GM23338 (cell line): ENCODE measurements around the gene EPS8L3. TPM values are rescaled to one million over a fixed set of nuclear protein-coding genes. Genes with fewer than 3 reads are reported as not detected.

Experiments
- ATAC-seq: fragments of 200-7000 bp; cut with Tn5 transposase; 3 replicates; pipeline ENCODE4 v1.9.1; 2020
- DNase-seq: peaks from one replicate; pipeline ENCODE4 v3.0.0-alpha.2; 2015; ENCODE audit warnings: low spot score
- H2AFZ ChIP-seq: fragments of 200-600 bp; sonication (generic); 2 replicates; pipeline ENCODE4 v1.8.0; 2016; ENCODE audit warnings: antibody characterized with exemption, mild to moderate bottlenecking, moderate library complexity
- H3F3A ChIP-seq: fragments of 200-600 bp; sonication (generic); replicated peaks from 2 replicates; pipeline ENCODE4 v1.8.0; 2017; ENCODE audit warnings: antibody characterized with exemption, mixed run types, low read depth
- H3K27ac ChIP-seq: fragments of 200-600 bp; sonication (generic); 2 replicates; pipeline ENCODE4 v1.6.1; 2016; ENCODE audit warnings: low read depth
- H3K27me3 ChIP-seq: fragments of 200-600 bp; sonication (generic); 2 replicates; pipeline ENCODE4 v1.8.0; 2016; ENCODE audit warnings: mild to moderate bottlenecking, mixed run types, moderate library complexity; ENCODE audit not compliant: insufficient read depth
- H3K36me3 ChIP-seq: fragments of 200-600 bp; sonication (generic); 2 replicates; pipeline ENCODE4 v1.8.0; 2016; ENCODE audit warnings: mild to moderate bottlenecking; ENCODE audit not compliant: insufficient read depth
- H3K4me1 ChIP-seq: fragments of 200-600 bp; sonication (generic); 2 replicates; pipeline ENCODE4 v1.8.0; 2016; ENCODE audit warnings: mild to moderate bottlenecking, moderate library complexity; ENCODE audit not compliant: insufficient read depth
- H3K4me2 ChIP-seq: fragments of 200-600 bp; sonication (generic); 2 replicates; pipeline ENCODE4 v1.7.1; 2017; ENCODE audit warnings: mixed run types
- H3K4me3 ChIP-seq: fragments of 200-600 bp; sonication (generic); 2 replicates; pipeline ENCODE4 v1.6.1; 2016; ENCODE audit warnings: mixed run types
- H3K79me2 ChIP-seq: fragments of 200-600 bp; sonication (generic); replicated peaks from 2 replicates; pipeline ENCODE4 v1.8.0; 2017; ENCODE audit warnings: mild to moderate bottlenecking; ENCODE audit not compliant: insufficient read depth
- H3K9me2 ChIP-seq: fragments of 200-600 bp; sonication (generic); 2 replicates; pipeline ENCODE4 v1.8.0; 2017; ENCODE audit not compliant: insufficient read depth
- H4K20me1 ChIP-seq: fragments of 200-600 bp; sonication (generic); replicated peaks from 2 replicates; pipeline ENCODE4 v1.8.0; 2017; ENCODE audit warnings: mild to moderate bottlenecking; ENCODE audit not compliant: insufficient read depth
- H3K27ac Mint-ChIP-seq: 2 replicates; pipeline ENCODE4 v1.8.0; 2020; ENCODE audit warnings: inconsistent platforms, mild to moderate bottlenecking, moderate library complexity, mixed read lengths
- H3K27me3 Mint-ChIP-seq: 3 replicates; pipeline ENCODE4 v1.8.0; 2022; ENCODE audit warnings: low read depth, mild to moderate bottlenecking, moderate library complexity, mixed read lengths, inconsistent platforms; ENCODE audit not compliant: insufficient read depth, poor library complexity
- H3K36me3 Mint-ChIP-seq: 3 replicates; pipeline ENCODE4 v1.8.0; 2021; ENCODE audit warnings: low read depth, mild to moderate bottlenecking, inconsistent platforms, moderate library complexity, mixed read lengths
- H3K4me1 Mint-ChIP-seq: 3 replicates; pipeline ENCODE4 v1.8.0; 2020; ENCODE audit warnings: mild to moderate bottlenecking, inconsistent platforms, mixed read lengths
- H3K4me3 Mint-ChIP-seq: 3 replicates; pipeline ENCODE4 v1.8.0; 2021; ENCODE audit warnings: moderate library complexity, mild to moderate bottlenecking, inconsistent platforms, mixed read lengths
- H3K9me3 Mint-ChIP-seq: 3 replicates; pipeline ENCODE4 v1.8.0; 2020; ENCODE audit warnings: moderate library complexity, mild to moderate bottlenecking, inconsistent platforms, mixed read lengths
- CREB1 ChIP-seq: fragments of 250-450 bp; sonication (Bioruptor Pico); IDR thresholded peaks from 2 replicates; pipeline ENCODE4 v1.5.0; 2020; ENCODE audit warnings: low read depth, mild to moderate bottlenecking, moderate library complexity
- EZH2 ChIP-seq: fragments of 200-600 bp; sonication (generic); IDR thresholded peaks from one replicate; pipeline ENCODE4 v1.8.0; 2017; ENCODE audit warnings: antibody characterized with exemption, mild to moderate bottlenecking, low read depth; ENCODE audit not compliant: unreplicated experiment
- EZH2phosphoT487 ChIP-seq: fragments of 200-600 bp; sonication (generic); IDR thresholded peaks from one replicate; pipeline ENCODE4 v1.8.1; 2018; ENCODE audit warnings: antibody characterized with exemption; ENCODE audit not compliant: unreplicated experiment
- JUNB ChIP-seq: IDR thresholded peaks from one replicate; pipeline ENCODE4 v1.6.1; 2016; ENCODE audit warnings: antibody characterized with exemption; ENCODE audit not compliant: unreplicated experiment
- NANOG ChIP-seq: IDR thresholded peaks from 2 replicates; pipeline ENCODE4 v1.6.1; 2016; ENCODE audit warnings: antibody characterized with exemption, borderline replicate concordance
- POLR2AphosphoS5 ChIP-seq: IDR thresholded peaks from 2 replicates; pipeline ENCODE4 v1.6.1; 2016; ENCODE audit warnings: antibody characterized with exemption, low read depth
- STAT1 ChIP-seq: IDR thresholded peaks from one replicate; pipeline ENCODE4 v1.6.1; 2016; ENCODE audit warnings: antibody characterized with exemption; ENCODE audit not compliant: unreplicated experiment
- ZNF114 ChIP-seq: fragments of 250-450 bp; sonication (Bioruptor Pico); IDR thresholded peaks from 2 replicates; pipeline ENCODE4 v1.5.0; 2020; ENCODE audit warnings: mild to moderate bottlenecking, moderate library complexity
- ZNF331 ChIP-seq: fragments of 250-450 bp; sonication (Bioruptor Pico); IDR thresholded peaks from 2 replicates; pipeline ENCODE4 v1.5.0; 2020; ENCODE audit warnings: low read depth, mild to moderate bottlenecking, moderate library complexity
- polyA plus RNA-seq: library from polyadenylated mRNA; unstranded; fragments of >200 nt; fragmentation: Nextera tagmentation; extraction: Ambion mirVana; gene quantifications from 2 replicates; pipeline ENCODE4 v1.2.1, GENCODE V29; 2016
- total RNA-seq: library from RNA; depleted of rRNA; stranded (reverse); fragments of >200 nt; shearing (Covaris generic); gene quantifications from 2 replicates; pipeline ENCODE4 v1.2.3, GENCODE V29; 2014
- TF ChIP-seq, protein P1 (sequence below): IDR thresholded peaks from 2 replicates; pipeline ENCODE4 v1.6.1; 2016; ENCODE audit warnings: antibody characterized with exemption
- TF ChIP-seq, protein P2 (sequence below), 2 experiments: fragments of 200-600 bp in 1 of 2; sonication (generic) in 1 of 2; conservative IDR thresholded peaks; 2 replicates each; pipeline versions ENCODE4 v1.5.1 to v1.6.1; 2016 to 2017; ENCODE audit warnings: antibody characterized with exemption in 2 of 2, low read depth in 2 of 2, mild to moderate bottlenecking in 2 of 2, moderate library complexity in 1 of 2
- TF ChIP-seq, protein P3 (sequence below): IDR thresholded peaks from one replicate; pipeline ENCODE4 v1.6.1; 2018; ENCODE audit warnings: antibody characterized with exemption; ENCODE audit not compliant: unreplicated experiment
- TF ChIP-seq, protein P4 (sequence below): fragments of 250-450 bp; sonication (Bioruptor Pico); IDR thresholded peaks from 2 replicates; pipeline ENCODE4 v1.5.0; 2020; ENCODE audit warnings: mild to moderate bottlenecking, moderate library complexity

EPS8L3 gene
- total and polyA plus RNA-seq, 2 experiments from 2014 or later, result not detected

DNA sequence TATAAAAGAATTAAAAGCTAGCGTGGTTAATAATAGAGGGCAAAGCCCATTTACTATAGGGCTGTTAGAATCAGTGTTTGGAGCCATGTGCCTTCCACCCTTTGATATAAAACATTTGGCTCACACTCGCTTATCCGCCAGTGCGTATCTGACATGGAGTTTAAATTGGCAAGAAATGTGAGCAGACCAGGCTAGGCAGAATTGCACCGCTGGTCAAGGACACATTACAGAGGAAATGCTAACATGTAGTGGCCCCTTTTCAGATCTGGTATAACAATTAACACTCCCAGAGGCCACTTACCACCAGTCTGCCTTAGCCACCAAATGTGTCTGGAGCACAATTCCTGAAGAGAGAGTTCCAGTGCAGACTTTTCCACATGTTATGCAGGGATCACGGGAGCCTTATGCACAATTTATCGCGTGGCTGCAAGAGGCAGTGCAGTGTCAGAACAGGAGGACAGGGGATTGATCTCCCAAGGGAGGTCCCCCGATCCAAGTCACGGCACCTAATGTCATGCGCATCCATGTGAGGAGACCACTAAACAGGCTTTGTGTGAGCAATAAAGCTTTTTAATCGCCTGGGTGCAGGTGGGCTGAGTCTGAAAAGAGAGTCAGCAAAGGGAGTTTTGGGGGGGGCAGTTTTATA is 36.9 kb downstream of the EPS8L3 start:
- DNase-seq, result no peak
- H3K79me2 ChIP-seq, result no peaks in the 10 kb centered on the region
- no peak overlapping the region for H3K27ac Mint-ChIP-seq

More for the DNA sequence above, 36.9 kb downstream of the EPS8L3 start:
- ATAC-seq, result no peak
- Histone ChIP-seq H3K27ac (no peak overlapping the region), H3F3A (no peaks in the 10 kb centered on the region), H3K27me3 (no peaks in the 10 kb centered on the region), H3K36me3 (peaks cover 3% of the 10 kb centered on the region; the same call in 1 of the 2 replicates), H2AFZ (no peak overlapping the region), H4K20me1 (no peaks in the 10 kb centered on the region), H3K4me2 (no peak overlapping the region), H3K4me3 (no peak overlapping the region), H3K9me2 (no peaks in the 10 kb centered on the region), H3K4me1 (peaks cover 12% of the 10 kb centered on the region; the same call in 1 of the 2 replicates)
- Mint-ChIP-seq H3K4me1 (peaks cover 12% of the 10 kb centered on the region), H3K9me3 (peaks cover 19% of the 10 kb centered on the region), H3K36me3 (peaks cover 12% of the 10 kb centered on the region), H3K27me3 (no peaks in the 10 kb centered on the region), H3K4me3 (no peak overlapping the region)
- TF ChIP-seq NANOG (no peak), POLR2AphosphoS5 (no peak), JUNB (no peak), ZNF331 (CRISPR knock-in tag) (no peak), EZH2phosphoT487 (no peak), CREB1 (CRISPR knock-in tag) (no peak), STAT1 (no peak), ZNF114 (no peak), EZH2 (no peak)
- TF ChIP-seq, protein P1, sequence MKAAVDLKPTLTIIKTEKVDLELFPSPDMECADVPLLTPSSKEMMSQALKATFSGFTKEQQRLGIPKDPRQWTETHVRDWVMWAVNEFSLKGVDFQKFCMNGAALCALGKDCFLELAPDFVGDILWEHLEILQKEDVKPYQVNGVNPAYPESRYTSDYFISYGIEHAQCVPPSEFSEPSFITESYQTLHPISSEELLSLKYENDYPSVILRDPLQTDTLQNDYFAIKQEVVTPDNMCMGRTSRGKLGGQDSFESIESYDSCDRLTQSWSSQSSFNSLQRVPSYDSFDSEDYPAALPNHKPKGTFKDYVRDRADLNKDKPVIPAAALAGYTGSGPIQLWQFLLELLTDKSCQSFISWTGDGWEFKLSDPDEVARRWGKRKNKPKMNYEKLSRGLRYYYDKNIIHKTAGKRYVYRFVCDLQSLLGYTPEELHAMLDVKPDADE, result no peak
- TF ChIP-seq, protein P2, sequence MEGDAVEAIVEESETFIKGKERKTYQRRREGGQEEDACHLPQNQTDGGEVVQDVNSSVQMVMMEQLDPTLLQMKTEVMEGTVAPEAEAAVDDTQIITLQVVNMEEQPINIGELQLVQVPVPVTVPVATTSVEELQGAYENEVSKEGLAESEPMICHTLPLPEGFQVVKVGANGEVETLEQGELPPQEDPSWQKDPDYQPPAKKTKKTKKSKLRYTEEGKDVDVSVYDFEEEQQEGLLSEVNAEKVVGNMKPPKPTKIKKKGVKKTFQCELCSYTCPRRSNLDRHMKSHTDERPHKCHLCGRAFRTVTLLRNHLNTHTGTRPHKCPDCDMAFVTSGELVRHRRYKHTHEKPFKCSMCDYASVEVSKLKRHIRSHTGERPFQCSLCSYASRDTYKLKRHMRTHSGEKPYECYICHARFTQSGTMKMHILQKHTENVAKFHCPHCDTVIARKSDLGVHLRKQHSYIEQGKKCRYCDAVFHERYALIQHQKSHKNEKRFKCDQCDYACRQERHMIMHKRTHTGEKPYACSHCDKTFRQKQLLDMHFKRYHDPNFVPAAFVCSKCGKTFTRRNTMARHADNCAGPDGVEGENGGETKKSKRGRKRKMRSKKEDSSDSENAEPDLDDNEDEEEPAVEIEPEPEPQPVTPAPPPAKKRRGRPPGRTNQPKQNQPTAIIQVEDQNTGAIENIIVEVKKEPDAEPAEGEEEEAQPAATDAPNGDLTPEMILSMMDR (conservative IDR thresholded peaks at IDR 0.05; ENCODE audit: low read depth in 2 of 2), result no peak
- TF ChIP-seq, protein P3, sequence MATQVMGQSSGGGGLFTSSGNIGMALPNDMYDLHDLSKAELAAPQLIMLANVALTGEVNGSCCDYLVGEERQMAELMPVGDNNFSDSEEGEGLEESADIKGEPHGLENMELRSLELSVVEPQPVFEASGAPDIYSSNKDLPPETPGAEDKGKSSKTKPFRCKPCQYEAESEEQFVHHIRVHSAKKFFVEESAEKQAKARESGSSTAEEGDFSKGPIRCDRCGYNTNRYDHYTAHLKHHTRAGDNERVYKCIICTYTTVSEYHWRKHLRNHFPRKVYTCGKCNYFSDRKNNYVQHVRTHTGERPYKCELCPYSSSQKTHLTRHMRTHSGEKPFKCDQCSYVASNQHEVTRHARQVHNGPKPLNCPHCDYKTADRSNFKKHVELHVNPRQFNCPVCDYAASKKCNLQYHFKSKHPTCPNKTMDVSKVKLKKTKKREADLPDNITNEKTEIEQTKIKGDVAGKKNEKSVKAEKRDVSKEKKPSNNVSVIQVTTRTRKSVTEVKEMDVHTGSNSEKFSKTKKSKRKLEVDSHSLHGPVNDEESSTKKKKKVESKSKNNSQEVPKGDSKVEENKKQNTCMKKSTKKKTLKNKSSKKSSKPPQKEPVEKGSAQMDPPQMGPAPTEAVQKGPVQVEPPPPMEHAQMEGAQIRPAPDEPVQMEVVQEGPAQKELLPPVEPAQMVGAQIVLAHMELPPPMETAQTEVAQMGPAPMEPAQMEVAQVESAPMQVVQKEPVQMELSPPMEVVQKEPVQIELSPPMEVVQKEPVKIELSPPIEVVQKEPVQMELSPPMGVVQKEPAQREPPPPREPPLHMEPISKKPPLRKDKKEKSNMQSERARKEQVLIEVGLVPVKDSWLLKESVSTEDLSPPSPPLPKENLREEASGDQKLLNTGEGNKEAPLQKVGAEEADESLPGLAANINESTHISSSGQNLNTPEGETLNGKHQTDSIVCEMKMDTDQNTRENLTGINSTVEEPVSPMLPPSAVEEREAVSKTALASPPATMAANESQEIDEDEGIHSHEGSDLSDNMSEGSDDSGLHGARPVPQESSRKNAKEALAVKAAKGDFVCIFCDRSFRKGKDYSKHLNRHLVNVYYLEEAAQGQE, result no peak
- TF ChIP-seq, protein P4, sequence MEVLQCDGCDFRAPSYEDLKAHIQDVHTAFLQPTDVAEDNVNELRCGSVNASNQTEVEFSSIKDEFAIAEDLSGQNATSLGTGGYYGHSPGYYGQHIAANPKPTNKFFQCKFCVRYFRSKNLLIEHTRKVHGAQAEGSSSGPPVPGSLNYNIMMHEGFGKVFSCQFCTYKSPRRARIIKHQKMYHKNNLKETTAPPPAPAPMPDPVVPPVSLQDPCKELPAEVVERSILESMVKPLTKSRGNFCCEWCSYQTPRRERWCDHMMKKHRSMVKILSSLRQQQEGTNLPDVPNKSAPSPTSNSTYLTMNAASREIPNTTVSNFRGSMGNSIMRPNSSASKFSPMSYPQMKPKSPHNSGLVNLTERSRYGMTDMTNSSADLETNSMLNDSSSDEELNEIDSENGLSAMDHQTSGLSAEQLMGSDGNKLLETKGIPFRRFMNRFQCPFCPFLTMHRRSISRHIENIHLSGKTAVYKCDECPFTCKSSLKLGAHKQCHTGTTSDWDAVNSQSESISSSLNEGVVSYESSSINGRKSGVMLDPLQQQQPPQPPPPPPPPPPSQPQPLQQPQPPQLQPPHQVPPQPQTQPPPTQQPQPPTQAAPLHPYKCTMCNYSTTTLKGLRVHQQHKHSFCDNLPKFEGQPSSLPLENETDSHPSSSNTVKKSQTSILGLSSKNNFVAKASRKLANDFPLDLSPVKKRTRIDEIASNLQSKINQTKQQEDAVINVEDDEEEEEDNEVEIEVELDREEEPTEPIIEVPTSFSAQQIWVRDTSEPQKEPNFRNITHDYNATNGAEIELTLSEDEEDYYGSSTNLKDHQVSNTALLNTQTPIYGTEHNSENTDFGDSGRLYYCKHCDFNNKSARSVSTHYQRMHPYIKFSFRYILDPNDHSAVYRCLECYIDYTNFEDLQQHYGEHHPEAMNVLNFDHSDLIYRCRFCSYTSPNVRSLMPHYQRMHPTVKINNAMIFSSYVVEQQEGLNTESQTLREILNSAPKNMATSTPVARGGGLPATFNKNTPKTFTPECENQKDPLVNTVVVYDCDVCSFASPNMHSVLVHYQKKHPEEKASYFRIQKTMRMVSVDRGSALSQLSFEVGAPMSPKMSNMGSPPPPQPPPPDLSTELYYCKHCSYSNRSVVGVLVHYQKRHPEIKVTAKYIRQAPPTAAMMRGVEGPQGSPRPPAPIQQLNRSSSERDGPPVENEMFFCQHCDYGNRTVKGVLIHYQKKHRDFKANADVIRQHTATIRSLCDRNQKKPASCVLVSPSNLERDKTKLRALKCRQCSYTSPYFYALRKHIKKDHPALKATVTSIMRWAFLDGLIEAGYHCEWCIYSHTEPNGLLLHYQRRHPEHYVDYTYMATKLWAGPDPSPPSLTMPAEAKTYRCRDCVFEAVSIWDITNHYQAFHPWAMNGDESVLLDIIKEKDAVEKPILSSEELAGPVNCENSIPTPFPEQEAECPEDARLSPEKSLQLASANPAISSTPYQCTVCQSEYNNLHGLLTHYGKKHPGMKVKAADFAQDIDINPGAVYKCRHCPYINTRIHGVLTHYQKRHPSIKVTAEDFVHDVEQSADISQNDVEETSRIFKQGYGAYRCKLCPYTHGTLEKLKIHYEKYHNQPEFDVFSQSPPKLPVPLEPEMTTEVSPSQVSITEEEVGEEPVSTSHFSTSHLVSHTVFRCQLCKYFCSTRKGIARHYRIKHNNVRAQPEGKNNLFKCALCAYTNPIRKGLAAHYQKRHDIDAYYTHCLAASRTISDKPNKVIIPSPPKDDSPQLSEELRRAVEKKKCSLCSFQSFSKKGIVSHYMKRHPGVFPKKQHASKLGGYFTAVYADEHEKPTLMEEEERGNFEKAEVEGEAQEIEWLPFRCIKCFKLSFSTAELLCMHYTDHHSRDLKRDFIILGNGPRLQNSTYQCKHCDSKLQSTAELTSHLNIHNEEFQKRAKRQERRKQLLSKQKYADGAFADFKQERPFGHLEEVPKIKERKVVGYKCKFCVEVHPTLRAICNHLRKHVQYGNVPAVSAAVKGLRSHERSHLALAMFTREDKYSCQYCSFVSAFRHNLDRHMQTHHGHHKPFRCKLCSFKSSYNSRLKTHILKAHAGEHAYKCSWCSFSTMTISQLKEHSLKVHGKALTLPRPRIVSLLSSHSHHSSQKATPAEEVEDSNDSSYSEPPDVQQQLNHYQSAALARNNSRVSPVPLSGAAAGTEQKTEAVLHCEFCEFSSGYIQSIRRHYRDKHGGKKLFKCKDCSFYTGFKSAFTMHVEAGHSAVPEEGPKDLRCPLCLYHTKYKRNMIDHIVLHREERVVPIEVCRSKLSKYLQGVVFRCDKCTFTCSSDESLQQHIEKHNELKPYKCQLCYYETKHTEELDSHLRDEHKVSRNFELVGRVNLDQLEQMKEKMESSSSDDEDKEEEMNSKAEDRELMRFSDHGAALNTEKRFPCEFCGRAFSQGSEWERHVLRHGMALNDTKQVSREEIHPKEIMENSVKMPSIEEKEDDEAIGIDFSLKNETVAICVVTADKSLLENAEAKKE (CRISPR knock-in tag), result no peak
